Testis (tissue), 2 donors: Measurements from ENCODE around the gene CPSF4L.

Experiments used
- POLR2A ChIP-seq: fragments of 450-650 bp; IDR thresholded peaks from one replicate; pipeline ENCODE4 v1.6.1; 2017; ENCODE audit warnings: antibody characterized with exemption, mild to moderate bottlenecking, moderate library complexity
- TF ChIP-seq, protein P1 (sequence below), 3 experiments: fragments of 450-650 bp in 2 of 3; fragments of 200-600 bp in 1 of 3; sonication (generic) in 1 of 3; IDR thresholded peaks; one replicate each; pipeline ENCODE4 v1.5.1; 2016 to 2019; ENCODE audit warnings: antibody characterized with exemption in 3 of 3, mild to moderate bottlenecking in 2 of 3, moderate library complexity in 1 of 3

DNA sequence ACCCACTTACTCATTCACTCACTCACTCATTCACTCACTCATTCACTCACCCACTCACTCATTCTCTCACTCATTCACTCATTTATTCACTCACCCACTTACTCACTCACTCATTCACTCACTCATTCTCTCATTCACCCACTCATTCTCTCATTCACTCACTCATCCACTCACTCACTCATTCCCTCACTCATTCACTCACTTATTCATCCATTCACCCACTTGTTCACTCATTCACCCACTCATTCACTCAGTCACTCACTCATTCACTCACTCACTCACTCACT is 7.6 kb upstream of the CPSF4L start:
- TF ChIP-seq, protein P1, sequence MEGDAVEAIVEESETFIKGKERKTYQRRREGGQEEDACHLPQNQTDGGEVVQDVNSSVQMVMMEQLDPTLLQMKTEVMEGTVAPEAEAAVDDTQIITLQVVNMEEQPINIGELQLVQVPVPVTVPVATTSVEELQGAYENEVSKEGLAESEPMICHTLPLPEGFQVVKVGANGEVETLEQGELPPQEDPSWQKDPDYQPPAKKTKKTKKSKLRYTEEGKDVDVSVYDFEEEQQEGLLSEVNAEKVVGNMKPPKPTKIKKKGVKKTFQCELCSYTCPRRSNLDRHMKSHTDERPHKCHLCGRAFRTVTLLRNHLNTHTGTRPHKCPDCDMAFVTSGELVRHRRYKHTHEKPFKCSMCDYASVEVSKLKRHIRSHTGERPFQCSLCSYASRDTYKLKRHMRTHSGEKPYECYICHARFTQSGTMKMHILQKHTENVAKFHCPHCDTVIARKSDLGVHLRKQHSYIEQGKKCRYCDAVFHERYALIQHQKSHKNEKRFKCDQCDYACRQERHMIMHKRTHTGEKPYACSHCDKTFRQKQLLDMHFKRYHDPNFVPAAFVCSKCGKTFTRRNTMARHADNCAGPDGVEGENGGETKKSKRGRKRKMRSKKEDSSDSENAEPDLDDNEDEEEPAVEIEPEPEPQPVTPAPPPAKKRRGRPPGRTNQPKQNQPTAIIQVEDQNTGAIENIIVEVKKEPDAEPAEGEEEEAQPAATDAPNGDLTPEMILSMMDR (IDR thresholded peaks at IDR 0.05): no peak
- no peak for TF ChIP-seq POLR2A
